ENCODE measurements around the gene TMEM165.
"Not testable (repeated sequence)": the region's sequence is repeated elsewhere in the genome, so short reads cannot be mapped to it uniquely, and the experiment has no call there.

Gene TMEM165

DNA sequence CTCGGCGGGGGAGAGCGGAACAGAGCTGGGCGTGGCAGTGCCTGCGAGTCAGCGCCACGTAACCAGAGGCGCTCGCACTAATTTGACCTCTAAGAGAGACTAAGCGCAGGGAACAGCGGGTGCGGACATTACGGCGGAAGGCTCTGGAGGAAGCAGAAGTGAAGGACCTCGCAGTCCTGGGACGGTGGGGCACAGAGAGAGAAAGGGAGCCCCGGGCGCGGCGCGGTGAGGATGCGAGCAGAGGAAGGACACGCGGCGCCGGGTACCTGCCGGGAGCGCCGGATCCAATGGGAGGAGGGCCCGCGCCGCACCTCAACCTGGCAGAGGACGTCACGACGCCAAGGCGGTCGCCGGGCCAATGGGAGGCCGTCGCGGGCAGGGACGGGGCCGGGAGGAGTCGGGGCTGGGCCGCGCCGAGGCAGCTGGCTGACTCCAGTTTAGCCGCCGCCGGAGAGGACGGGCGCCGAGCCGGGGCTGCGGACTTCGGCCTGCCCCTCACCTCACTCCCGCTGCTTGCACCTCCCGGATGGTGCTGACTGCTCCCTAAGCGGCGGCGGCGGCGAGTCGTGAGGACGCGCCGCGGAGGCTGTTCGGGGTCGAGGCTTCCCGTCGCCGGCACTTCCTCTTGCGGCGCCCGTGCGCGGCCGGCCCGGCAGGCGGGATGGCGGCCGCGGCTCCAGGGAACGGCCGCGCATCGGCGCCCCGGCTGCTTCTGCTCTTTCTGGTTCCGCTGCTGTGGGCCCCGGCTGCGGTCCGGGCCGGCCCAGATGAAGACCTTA lies at the start of gene TMEM165:
Gene TMEM165, plus strand, starts transcription at position 429 of the 779 bp plus-strand sequence. Its CDS starts 233 bp downstream, at position 662.
- DNase-seq (ENCODE audit: low spot score): peak; percentile 88

DNA sequence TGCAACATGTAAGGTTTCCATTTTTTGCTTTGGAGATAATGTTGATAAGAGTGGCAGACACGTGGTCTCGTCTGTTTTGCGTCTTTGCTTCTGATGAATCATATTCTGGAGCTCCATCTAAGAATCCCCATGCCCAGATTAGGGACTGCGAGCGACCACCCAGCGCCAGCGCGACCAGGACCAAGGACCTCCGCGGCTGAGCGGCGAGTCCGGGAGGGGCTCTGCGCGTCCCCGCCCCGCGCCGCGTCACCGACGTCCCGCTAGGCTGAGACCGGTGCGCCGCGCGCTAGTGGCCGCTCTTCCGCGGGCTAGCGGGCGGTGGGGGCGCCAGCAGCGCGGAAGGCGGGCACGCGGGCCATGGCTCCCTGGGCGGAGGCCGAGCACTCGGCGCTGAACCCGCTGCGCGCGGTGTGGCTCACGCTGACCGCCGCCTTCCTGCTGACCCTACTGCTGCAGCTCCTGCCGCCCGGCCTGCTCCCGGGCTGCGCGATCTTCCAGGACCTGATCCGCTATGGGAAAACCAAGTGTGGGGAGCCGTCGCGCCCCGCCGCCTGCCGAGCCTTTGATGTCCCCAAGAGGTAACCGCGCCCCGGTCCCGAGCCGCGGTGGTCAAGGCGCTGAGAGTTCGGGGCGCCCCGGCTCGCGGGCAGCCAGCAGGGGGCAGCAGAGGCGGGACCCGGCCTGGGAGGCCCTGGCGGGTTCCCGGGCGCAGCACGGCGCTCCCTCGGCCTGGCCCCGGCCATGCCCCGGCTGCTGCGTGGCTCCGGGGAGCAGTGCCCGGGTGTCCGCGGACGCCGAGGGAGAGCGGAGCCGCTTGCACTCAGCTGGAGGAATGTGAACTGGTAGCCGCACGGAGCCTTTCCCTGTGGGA lies 49.5 kb upstream of the TMEM165 start, which contains the start of gene SRD5A3:
Gene SRD5A3, plus strand, starts transcription at position 263 of the 871 bp plus-strand sequence. Its CDS starts 95 bp downstream, at position 358.
- DNase-seq (ENCODE audit: low spot score): peak; percentile 82

GRCh38 chr4:55346851-55347255 lies 48.9 kb upstream of the TMEM165 start:
- no peak for DNase-seq (ENCODE audit: low spot score)

DNA sequence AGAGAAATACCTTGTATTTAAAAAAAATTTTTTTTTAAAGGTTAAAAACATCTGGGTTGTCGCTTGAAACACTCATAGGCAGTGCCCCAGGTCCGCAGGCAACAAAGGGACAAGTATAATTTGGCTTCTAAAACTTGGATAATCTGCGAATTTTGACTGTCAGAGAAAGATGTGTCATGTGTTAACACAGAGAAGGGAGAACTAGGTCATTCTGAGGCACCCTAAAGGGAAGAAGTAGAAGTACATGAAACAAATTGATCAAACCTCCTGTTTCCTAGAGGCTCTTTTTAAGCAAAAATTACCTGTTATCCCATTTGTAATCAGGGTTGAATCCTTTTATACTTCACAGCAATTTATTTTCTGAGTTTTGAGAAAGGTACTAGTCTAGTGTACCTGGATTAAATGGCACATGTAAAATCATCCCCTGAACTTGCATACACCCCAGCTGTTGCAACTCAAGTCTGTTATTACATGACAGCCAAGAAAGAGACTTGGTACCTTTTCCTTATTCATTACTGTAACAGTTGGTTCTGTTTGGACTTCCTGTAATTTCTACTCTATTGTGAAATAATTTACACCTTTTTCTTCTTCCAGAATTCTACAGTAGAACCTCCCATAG lies 48.0 kb upstream of the TMEM165 start:
- peak; percentile 18 for DNase-seq (ENCODE audit: low spot score)

DNA sequence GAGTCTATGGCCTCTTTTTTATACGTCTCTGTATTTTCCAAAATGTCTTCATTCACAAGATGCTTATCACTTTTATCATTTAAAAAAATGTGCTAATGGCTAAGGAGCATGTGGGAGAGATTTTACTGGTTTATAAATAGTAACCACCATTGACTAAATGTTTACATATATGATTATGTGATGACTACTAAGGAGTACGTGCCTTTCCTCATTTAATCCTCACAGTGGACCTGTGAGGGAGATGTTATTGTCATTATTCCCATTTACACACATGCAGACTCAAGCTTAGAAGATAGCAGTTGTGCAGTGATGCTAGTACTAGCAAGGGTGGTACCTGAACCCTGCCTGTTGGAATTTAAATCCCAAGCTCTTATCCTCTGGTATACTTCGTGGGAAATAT lies 47.3 kb upstream of the TMEM165 start:
- no peak for DNase-seq (ENCODE audit: low spot score)

DNA sequence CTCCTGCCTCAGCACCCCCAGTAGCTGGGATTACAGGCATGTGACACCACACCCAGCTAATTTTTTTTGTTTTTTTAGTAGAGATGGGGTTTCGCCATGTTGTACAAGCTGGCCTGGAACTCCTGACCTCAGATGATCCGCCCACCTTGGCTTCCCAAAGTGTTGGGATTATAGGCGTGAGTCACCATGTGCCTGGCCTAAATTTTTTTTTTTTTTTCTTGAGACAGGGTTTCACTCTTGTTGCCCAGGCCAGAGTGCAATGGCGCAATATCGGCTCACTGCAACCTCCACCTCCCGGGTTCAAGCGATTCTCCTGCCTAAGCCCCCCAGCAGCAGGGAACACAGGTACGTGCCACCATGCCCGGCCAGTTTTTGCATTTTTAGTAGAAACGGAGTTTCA lies 44.9 kb upstream of the TMEM165 start:
- not testable (repeated sequence) for DNase-seq (ENCODE audit: low spot score)

- no peak for DNase-seq (ENCODE audit: low spot score)
Observed at GRCh38 chr4:55351824-55352223, 43.9 kb upstream of the TMEM165 start.

- DNase-seq (ENCODE audit: low spot score): no peak
Observed at GRCh38 chr4:55352726-55353125, 43.0 kb upstream of the TMEM165 start.

DNA sequence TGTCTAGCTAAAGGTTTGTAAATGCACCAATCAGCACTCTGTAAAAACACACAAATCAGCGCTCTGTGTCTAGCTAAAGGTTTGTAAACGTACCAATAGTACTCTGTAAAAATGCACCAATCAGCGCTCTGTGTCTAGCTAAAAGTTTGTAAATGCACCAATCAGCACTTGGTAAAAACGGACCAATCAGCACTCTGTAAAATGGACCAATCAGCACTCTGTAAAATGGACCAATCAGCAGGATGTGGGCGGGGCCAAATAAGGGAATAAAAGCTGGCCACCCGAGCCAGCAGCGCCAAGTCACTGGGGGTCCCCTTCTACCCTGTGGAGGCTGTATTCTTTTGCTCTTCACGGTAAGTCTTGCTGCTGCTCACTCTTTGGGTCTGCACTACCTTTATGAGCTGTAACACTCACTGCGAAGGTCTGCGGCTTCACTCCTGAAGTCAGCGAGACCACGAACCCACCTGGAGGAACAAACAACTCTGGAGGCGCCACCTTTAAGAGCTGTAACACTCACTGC lies 42.5 kb upstream of the TMEM165 start:
- not testable (repeated sequence) for DNase-seq (ENCODE audit: low spot score)

DNA sequence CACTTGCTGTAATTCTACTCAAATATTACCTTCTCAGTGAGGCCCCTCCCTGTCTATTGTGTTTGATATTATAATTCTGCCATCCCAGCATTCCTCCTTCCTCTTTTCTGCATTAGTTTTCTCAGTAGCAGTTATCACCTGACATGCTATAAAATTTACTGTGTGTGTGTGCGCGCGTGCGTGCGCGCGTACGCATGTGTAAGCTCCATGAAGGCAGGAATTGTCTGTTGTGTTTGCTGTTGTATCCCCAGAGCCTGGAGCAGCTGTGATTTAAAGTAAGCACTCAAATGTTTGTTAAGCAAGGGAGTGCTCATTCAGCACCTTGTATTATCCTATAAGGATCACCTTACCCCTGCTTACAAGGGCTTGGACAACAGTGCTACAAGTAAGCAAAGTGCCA lies 41.1 kb upstream of the TMEM165 start:
- DNase-seq (ENCODE audit: low spot score): no peak

DNA sequence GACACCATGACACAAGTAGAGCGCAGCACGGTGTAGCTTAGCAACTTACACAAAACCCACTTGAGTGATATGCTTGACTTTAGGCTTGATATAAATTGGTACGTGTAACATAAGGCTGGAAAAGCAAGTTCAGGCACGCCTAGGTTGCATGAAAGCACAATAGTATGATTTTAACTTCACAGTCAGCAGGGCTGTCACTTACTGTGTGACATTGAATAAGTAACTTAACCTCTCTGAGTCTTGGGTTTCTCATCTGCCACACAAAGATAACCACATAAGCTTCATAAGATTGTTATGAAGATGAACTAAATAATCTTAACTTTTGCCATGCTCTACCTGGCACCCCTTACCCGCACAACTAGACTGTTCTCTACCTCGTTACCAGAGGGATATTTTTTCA lies 40.2 kb upstream of the TMEM165 start:
- DNase-seq (ENCODE audit: low spot score): no peak

DNA sequence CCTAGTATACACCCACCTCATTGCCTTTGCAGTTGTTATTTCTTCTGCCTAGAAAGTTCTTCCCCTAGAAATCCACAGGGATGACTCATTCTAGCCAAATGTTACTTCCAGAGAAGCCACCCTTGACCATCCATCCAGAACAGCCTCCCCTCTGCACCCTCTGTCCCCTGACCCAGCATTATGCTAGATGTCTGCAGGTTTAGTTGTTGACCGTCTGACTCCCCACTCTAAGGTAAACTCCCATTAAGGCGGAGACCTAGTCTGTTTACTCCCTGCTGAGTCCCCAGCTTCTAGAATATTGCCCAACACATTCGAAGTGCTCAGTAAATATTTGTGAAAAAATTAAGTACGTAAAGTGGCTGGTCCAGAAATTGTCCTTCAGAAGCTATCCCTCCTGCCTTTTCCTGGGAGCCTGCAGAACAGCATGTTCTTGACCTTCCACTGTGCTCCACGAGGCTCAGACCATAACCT lies 38.7 kb upstream of the TMEM165 start:
- no peak for DNase-seq (ENCODE audit: low spot score)

DNA sequence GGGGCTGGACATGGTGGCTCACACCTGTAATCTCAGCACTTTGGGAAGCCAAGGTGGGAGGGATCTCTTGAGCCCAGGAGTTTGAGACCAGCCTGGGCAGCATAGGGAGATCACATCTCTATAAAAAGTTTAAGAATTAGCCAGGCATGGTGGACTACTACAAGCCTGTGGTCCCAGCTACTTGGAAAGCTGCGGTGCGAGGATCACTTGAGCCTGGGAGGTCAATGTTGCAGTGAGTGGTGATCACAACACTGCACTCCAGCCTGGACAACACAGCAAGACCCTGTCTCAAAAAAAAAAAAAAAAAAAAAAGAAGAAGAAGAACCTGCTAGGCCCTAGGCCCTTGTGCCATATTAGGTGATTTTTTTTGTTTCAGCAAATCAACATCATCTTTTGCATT lies 37.5 kb upstream of the TMEM165 start:
- DNase-seq (ENCODE audit: low spot score): no peak

- no peak for DNase-seq (ENCODE audit: low spot score)
Observed at GRCh38 chr4:55358668-55359067, 37.1 kb upstream of the TMEM165 start.

DNA sequence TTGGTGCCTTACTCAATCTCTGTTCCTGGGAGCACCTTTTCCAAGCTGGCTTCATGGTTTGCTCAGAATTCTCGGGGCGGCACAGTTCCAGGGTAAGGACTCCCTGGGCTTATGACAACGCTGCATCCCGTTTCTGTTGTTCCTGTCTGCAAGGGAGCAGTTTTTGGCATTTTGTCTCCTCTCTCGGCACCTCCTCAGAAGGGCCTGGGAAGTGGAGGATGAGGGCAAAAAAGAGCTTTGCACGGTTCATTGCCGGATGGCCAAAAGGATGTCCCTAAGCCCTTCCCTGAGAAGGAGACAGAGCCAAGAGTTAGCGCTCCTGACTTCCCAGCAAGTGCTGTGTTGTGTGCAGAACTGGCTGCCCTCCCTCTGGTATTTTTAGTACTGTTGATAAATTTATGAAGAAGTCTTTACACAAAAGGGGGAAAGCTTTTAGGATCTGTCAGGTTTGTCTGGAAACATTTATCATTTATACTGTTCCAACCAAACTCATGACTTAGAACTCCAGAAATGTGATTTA lies 36.3 kb upstream of the TMEM165 start:
- DNase-seq (ENCODE audit: low spot score): no peak

GRCh38 chr4:55362938-55363337 lies 32.8 kb upstream of the TMEM165 start:
- not testable (repeated sequence) for DNase-seq (ENCODE audit: low spot score)

DNA sequence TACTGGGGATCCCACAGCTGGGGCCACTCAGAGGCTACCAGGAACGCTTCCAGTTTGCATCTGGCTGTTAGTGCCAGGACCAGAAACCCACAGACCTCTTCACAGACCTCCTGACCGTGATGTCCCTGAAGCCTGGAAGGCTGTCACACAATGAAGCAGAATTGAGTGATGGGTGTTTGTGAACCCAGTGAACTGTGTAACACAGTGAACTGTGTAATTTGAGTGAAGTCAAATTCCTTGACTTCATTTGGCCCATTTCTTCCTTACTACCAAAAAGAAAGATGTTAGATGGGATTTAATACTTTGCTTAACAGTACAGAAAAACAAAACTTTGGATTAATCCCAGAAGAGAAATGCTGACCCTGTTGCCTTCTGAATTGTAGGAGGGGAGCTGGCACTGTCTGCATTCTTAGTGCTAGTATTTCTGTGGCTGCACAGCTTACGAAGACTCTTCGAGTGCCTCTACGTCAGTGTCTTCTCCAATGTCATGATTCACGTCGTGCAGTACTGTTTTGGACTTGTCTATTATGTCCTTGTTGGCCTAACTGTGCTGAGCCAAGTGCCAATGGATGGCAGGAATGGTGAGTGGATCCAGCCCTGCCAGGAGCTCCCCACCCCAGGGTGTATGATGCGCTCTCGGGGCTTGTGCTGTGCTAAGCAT lies 31.9 kb upstream of the TMEM165 start:
- DNase-seq (ENCODE audit: low spot score): no peak

DNA sequence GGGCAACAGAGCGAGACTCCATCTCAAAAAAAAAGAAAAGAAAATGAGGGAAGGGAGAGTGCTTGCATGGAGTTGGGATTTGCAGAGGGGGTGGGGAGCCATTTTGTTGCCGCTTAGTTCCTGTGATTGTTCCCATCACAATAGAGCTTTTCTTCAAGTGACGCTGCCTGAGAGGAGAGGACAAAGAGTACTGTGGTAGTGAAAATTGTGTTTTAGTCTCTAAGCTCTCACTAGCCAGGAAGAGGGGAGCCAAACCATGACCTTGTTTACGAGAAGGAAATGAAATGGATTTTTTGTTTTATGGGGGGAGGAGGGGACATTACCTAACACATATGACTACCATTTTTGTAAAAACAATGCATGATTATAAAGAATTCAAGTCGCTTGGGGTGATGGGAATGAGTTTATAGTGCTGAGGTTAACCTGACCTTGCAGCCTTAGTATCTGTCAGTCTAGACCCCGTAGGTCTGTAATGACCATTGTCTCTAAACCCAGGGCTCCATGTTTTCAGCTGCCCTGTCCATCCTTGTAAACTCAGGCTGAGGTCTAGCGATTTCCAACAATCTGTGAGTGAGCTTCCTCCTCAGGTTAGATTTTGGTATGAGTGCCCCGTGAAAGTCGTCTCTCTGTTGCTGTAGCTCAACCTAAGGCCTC lies 30.9 kb upstream of the TMEM165 start:
- DNase-seq (ENCODE audit: low spot score): no peak

DNA sequence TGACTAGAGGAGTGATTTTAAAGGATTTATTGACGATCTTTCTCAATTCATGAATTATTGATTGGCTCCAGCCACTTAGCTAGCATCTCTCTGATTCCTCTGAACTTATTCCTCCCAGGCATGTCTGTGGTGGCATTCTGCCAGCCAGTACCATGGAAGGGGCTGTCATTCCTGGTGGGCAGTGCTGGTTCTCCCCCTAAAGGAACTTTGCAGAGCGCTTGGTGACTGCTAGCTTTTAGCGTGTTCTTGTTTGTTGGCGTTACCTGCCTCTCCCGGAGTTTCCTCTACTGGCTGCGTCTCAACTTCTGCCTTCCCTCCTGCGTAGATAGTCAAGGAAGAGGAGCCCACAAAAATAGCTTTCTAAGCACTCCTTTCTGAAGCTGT lies 30.4 kb upstream of the TMEM165 start:
- DNase-seq (ENCODE audit: low spot score): no peak

GRCh38 chr4:55366621-55367020 lies 29.1 kb upstream of the TMEM165 start:
- DNase-seq (ENCODE audit: low spot score): no peak
